LNCAP (cell line): ENCODE data around the gene WFDC1.

Source experiments
- TF ChIP-seq, protein P1 (sequence below): fragments of 450-650 bp; IDR thresholded peaks from 2 replicates; pipeline ENCODE4 v1.5.1; 2017; ENCODE audit warnings: mild to moderate bottlenecking

Gene WFDC1

DNA sequence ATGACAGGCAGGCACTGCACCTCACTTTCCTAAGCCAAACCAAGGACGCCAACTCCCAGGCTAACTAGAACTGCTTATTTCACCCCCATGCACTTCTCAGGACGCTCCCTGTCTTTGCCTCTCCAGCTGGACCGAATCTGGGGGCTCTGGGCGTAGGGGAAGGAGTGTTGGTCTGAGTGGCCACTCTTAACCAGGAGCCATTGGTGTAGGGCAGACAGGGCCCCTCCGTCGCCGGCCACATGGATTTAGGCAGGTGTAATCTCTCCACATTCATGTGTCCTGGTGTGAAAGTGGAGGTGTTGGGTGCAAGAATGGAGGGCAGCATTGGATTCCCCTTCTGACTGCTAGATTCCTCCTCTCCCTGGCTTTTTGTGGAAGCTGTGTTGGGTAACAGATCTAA, 83.4 kb downstream of the WFDC1 start:
- TF ChIP-seq, protein P1, sequence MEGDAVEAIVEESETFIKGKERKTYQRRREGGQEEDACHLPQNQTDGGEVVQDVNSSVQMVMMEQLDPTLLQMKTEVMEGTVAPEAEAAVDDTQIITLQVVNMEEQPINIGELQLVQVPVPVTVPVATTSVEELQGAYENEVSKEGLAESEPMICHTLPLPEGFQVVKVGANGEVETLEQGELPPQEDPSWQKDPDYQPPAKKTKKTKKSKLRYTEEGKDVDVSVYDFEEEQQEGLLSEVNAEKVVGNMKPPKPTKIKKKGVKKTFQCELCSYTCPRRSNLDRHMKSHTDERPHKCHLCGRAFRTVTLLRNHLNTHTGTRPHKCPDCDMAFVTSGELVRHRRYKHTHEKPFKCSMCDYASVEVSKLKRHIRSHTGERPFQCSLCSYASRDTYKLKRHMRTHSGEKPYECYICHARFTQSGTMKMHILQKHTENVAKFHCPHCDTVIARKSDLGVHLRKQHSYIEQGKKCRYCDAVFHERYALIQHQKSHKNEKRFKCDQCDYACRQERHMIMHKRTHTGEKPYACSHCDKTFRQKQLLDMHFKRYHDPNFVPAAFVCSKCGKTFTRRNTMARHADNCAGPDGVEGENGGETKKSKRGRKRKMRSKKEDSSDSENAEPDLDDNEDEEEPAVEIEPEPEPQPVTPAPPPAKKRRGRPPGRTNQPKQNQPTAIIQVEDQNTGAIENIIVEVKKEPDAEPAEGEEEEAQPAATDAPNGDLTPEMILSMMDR: no peak

GRCh38 chr16:84378567-84378966, 83.9 kb downstream of the WFDC1 start:
- TF ChIP-seq, protein P1: no peak

- TF ChIP-seq, protein P1: no peak
Observed at GRCh38 chr16:84379008-84379708, 84.5 kb downstream of the WFDC1 start.
